GM12873 (cell line): Measurements from ENCODE around the gene TBX18.
A peak's percentile ranks its signal among the peaks of the same experiment; 100 is the strongest.

Experiments
- TF ChIP-seq, protein P1 (sequence below): IDR thresholded peaks from 2 replicates; pipeline ENCODE4 v1.5.1; 2012; ENCODE audit warnings: low read depth, mild to moderate bottlenecking, moderate library complexity, low read length, control low read depth; ENCODE audit not compliant: insufficient read depth; ENCODE audit errors: missing control alignments

TBX18 gene

GRCh38 chr6:84688141-84688873 is 76.1 kb downstream of the TBX18 start:
- TF ChIP-seq, protein P1, sequence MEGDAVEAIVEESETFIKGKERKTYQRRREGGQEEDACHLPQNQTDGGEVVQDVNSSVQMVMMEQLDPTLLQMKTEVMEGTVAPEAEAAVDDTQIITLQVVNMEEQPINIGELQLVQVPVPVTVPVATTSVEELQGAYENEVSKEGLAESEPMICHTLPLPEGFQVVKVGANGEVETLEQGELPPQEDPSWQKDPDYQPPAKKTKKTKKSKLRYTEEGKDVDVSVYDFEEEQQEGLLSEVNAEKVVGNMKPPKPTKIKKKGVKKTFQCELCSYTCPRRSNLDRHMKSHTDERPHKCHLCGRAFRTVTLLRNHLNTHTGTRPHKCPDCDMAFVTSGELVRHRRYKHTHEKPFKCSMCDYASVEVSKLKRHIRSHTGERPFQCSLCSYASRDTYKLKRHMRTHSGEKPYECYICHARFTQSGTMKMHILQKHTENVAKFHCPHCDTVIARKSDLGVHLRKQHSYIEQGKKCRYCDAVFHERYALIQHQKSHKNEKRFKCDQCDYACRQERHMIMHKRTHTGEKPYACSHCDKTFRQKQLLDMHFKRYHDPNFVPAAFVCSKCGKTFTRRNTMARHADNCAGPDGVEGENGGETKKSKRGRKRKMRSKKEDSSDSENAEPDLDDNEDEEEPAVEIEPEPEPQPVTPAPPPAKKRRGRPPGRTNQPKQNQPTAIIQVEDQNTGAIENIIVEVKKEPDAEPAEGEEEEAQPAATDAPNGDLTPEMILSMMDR = no peak

DNA sequence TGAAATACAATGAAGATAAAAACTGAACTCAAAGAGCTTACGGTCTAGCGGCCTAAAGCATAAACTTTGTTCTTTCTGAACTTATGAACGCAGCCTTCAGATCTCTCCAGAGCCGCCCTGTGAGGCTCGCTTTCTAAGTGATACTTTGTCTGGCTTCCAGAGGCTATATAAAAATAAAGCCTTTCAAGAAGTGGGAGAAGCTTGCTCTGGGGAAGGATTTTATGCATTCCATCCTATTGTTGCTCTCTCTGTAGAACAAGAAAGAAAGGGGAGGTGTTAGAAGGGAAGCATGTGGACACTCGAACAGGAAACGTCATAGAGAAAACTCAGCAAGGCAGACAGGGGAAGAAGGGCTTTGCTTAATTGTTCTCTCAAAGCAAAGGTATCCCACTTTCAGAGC is 77.0 kb downstream of the TBX18 start:
- TF ChIP-seq, protein P1 = no peak

- TF ChIP-seq, protein P1 = peak; percentile 67
Measured at GRCh38 chr6:84685983-84686584, 78.3 kb downstream of the TBX18 start.

DNA sequence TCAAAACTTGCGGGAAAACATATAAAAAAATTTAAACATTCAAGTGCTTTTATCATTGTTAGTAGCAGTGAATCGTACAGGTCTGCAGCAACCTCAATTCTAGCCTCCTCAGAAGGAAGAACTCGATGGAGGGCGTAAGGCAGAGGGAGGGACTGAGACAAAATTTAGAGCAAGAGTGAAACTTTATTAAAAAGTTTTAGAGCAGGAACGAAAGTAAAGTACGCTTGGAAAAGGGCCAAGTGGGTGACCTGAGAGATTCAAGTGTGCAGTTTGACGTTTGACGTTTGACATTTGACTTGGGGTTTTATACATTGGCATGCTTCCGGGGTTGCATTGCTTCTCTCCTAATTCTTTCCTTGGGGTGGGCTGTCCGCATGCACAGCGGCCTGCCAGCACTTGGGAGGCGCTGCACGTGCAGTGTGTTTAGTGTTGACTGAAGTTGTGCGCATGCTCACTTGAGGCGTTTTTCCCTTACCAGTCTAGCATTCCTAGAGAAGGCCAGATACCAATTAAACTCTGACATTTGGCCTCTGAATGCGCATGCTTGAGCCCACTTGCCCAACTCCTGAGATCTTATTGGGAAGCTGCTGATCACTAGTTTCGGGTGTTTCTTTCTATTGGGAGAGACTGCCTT is 82.6 kb downstream of the TBX18 start:
- TF ChIP-seq, protein P1 = no peak

DNA sequence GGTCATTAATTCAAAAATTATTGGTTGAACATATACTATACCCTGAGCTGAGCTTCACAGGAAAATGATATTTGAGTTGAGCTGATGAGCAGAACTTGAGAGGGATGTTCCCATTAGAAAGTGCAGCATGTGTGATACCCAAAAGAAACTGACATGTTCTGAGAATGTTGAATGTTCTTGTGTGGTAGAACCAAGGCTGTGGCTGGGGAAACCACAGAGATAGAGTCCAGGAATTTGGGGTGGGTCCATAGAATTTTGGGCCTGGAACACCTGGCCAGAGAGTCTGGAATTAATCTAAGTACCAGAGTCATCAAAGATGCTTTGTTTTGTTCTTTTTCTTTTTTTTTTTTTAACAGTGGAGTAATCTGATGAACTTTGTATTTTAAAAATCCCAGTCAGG is 88.7 kb downstream of the TBX18 start:
- TF ChIP-seq, protein P1 = no peak

DNA sequence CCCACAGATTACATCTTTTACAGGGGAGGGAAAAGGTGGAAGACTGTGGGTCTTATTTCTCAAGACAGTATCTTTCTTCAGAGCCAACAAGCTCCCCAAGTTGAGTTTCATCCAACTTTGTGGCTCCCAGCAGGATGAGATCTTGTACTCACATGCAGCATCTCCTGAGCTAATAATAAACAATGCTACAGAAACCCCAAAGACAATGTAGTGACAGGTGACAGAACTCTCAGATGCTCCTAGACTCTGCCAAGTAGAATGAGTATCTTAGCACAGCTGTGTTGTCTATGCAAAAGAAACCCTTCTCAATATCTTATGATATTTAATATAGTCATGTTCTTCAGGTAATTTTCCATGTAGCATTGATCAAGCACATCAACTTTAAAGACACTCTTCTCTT is 90.0 kb downstream of the TBX18 start:
- TF ChIP-seq, protein P1 = no peak

DNA sequence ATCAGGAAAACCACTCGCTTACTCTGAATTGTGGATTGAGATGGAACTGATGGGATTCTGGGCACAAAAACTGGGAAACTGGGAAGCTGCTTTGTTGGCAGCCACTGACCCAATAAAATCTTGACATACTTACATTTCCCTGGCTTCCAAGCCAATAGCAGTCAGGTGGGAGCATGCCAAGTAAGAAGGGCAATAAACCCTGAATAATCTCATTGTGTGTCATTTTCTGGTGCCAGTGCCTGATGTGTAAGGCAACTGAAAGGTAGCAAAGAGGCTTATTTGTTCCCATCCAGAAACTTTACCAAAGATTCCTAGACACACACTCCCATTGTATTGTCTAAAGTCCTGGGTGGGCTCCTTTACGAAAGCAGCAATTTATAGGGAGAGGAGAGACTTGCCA is 93.2 kb downstream of the TBX18 start:
- TF ChIP-seq, protein P1 = no peak
